Stimulated activated CD4-positive, alpha-beta T cell treated with anti-CD3 and anti-CD28 coated beads, Interleukin-12 subunit alpha, Interleukin-12 subunit beta, amount 100 ng/mL, for 4 hours (primary cell): ENCODE measurements around the gene GSTM3.
"Not testable (repeated sequence)": the region's sequence is repeated elsewhere in the genome, so short reads cannot be mapped to it uniquely, and the experiment has no call there.

Source experiments
- DNase-seq: peaks from one replicate; pipeline ENCODE4 v3.0.0-alpha.2; 2020

The GSTM3 gene

GRCh38 chr1:109725510-109725909 is 15.3 kb downstream of the GSTM3 start:
- no peak for DNase-seq

GRCh38 chr1:109724933-109725332 is 15.9 kb downstream of the GSTM3 start:
- no peak for DNase-seq

- no peak for DNase-seq
Observed at GRCh38 chr1:109722908-109723691, 17.7 kb downstream of the GSTM3 start.

- DNase-seq, result no peak
Observed at GRCh38 chr1:109721971-109722370, 18.9 kb downstream of the GSTM3 start.

GRCh38 chr1:109721042-109721441 is 19.8 kb downstream of the GSTM3 start:
- DNase-seq, result no peak

- no peak for DNase-seq
Observed at GRCh38 chr1:109719337-109719837, 21.5 kb downstream of the GSTM3 start.

- no peak for DNase-seq
Observed at GRCh38 chr1:109718495-109718894, 22.3 kb downstream of the GSTM3 start.

GRCh38 chr1:109717729-109718128 is 23.1 kb downstream of the GSTM3 start:
- DNase-seq, result no peak

- DNase-seq, result no peak
Observed at GRCh38 chr1:109716570-109717090, 24.2 kb downstream of the GSTM3 start.

GRCh38 chr1:109716121-109716520 is 24.7 kb downstream of the GSTM3 start:
- DNase-seq, result no peak

GRCh38 chr1:109714661-109715372 is 26.0 kb downstream of the GSTM3 start:
- DNase-seq, result no peak

- no peak for DNase-seq
Observed at GRCh38 chr1:109713636-109714035, 27.2 kb downstream of the GSTM3 start.

- DNase-seq, result no peak
Observed at GRCh38 chr1:109712321-109712864, 28.4 kb downstream of the GSTM3 start.

- not testable (repeated sequence) for DNase-seq
Observed at GRCh38 chr1:109711593-109712320, 29.1 kb downstream of the GSTM3 start, which contains the start of gene GSTM5. Gene GSTM5, plus strand, starts transcription at chr1:109712251. Its CDS starts 62 bp downstream, at chr1:109712313.

- not testable (repeated sequence) for DNase-seq
Observed at GRCh38 chr1:109709822-109710221, 31.0 kb downstream of the GSTM3 start.

GRCh38 chr1:109708949-109709348 is 31.9 kb downstream of the GSTM3 start:
- DNase-seq, result not testable (repeated sequence)

GRCh38 chr1:109705411-109705810 is 35.4 kb downstream of the GSTM3 start:
- DNase-seq, result no peak

- DNase-seq, result no peak
Observed at GRCh38 chr1:109704173-109704572, 36.7 kb downstream of the GSTM3 start.

- not testable (repeated sequence) for DNase-seq
Observed at GRCh38 chr1:109702940-109703339, 37.9 kb downstream of the GSTM3 start.

GRCh38 chr1:109697861-109698260 is 43.0 kb downstream of the GSTM3 start:
- DNase-seq, result not testable (repeated sequence)

GRCh38 chr1:109697066-109697465 is 43.8 kb downstream of the GSTM3 start:
- no peak for DNase-seq

GRCh38 chr1:109695138-109695537 is 45.7 kb downstream of the GSTM3 start:
- not testable (repeated sequence) for DNase-seq

GRCh38 chr1:109694400-109694799 is 46.4 kb downstream of the GSTM3 start:
- not testable (repeated sequence) for DNase-seq
